K562 (cell line): Measurements from ENCODE around the gene ZNF438. TPM values are rescaled to one million over a fixed set of nuclear protein-coding genes. Genes with fewer than 3 reads are reported as not detected.

Source experiments
- ATAC-seq: fragments of 200-7000 bp; cut with Tn5 transposase; 3 replicates; pipeline ENCODE4 v1.9.1; 2020; ENCODE audit warnings: moderate library complexity
- BruUV-seq: library from RNA; stranded (reverse); fragments of 400-500 nt; replicated peaks from 2 replicates; lab custom pipeline; 2021; lab: Mats Ljungman, UMichigan
- CTCF ChIA-PET: fragments of 300-600 bp; formaldehyde crosslinking; extraction: SDS; loops from one replicate; lab custom pipeline; 2021; ENCODE audit warnings: low intra/inter-chr PET ratio; lab: Yijun Ruan, JAX
- POLR2A ChIA-PET: fragments of 300-600, 350-650 bp; sonication (Branson Sonifier 250); formaldehyde crosslinking; extraction: SDS; loops from one replicate; lab custom pipeline; 2021; ENCODE audit warnings: antibody characterized with exemption, inconsistent platforms; lab: Yijun Ruan, JAX
- DNase-seq, 4 experiments: peaks; one replicate each; pipeline versions ENCODE4 v3.0.0 to v3.0.0-alpha.2; 2011 to 2018; ENCODE audit warnings: low spot score in 3 of 4, mixed read lengths in 3 of 4; ENCODE audit errors: extremely low read depth in 1 of 4
- FAIRE-seq: peaks from 2 replicates; lab custom pipeline; 2011; peaks lifted over from hg19 to GRCh38; lab: Jason Lieb, UNC
- H2AFZ ChIP-seq: 2 replicates; pipeline ENCODE4 v1.6.0; 2011; ENCODE audit warnings: low read depth, low read length, control low read depth, inconsistent platforms
- H3K27ac ChIP-seq: fragments of 200-600 bp; 3 replicates; pipeline ENCODE4 v1.8.0; 2011; ENCODE audit warnings: low read depth, mild to moderate bottlenecking, control low read depth, inconsistent platforms, low read length, moderate library complexity, mixed read lengths; ENCODE audit errors: extremely low read depth
- H3K27me3 ChIP-seq, 2 experiments: fragments of 300-600 bp in 1 of 2; 2 replicates in 1 of 2; 3 replicates in 1 of 2; pipeline versions ENCODE4 v1.6.0 to v1.8.0; 2011; ENCODE audit warnings: inconsistent platforms in 2 of 2, low read length in 2 of 2, mild to moderate bottlenecking in 1 of 2, mixed read lengths in 1 of 2, moderate library complexity in 1 of 2; ENCODE audit not compliant: control insufficient read depth in 2 of 2, insufficient read depth in 2 of 2
- H3K36me3 ChIP-seq: fragments of 300-600 bp; 3 replicates; pipeline ENCODE4 v1.8.0; 2011; ENCODE audit warnings: mild to moderate bottlenecking, low read length, inconsistent platforms; ENCODE audit not compliant: control insufficient read depth, insufficient read depth
- H3K4me1 ChIP-seq, 2 experiments: fragments of 200-600 bp in 1 of 2; replicated peaks in 1 of 2; 2 replicates in 1 of 2; 3 replicates in 1 of 2; pipeline versions ENCODE4 v1.5.1 to v1.8.0; 2011; ENCODE audit warnings: inconsistent platforms in 2 of 2, low read length in 2 of 2, mild to moderate bottlenecking in 1 of 2, mixed read lengths in 1 of 2, moderate library complexity in 1 of 2; ENCODE audit not compliant: control insufficient read depth in 2 of 2, insufficient read depth in 2 of 2
- H3K4me2 ChIP-seq: 2 replicates; pipeline ENCODE4 v1.6.1; 2011; ENCODE audit warnings: low read length, control low read depth, inconsistent platforms, mixed read lengths; ENCODE audit not compliant: insufficient read depth
- H3K4me3 ChIP-seq: fragments of 200-600 bp; sonication (generic), shearing (Covaris generic); 2 replicates; pipeline ENCODE4 v1.5.1; 2016; ENCODE audit warnings: control low read depth, inconsistent platforms
- H3K79me2 ChIP-seq: fragments of 200-600 bp; 3 replicates; pipeline ENCODE4 v1.8.0; 2011; ENCODE audit warnings: low read length, inconsistent platforms; ENCODE audit not compliant: control insufficient read depth, insufficient read depth
- H3K9ac ChIP-seq, 2 experiments: 2 replicates each; pipeline versions ENCODE4 v1.6.0 to v1.6.1; 2011; ENCODE audit warnings: low read depth in 2 of 2, low read length in 2 of 2, control low read depth in 1 of 2, inconsistent platforms in 1 of 2, mild to moderate bottlenecking in 1 of 2, mixed read lengths in 1 of 2; ENCODE audit not compliant: insufficient read depth in 1 of 2
- H3K9me1 ChIP-seq: one replicate; pipeline ENCODE4 v1.6.0; 2011; ENCODE audit warnings: inconsistent platforms, mild to moderate bottlenecking, low read length, moderate library complexity; ENCODE audit not compliant: control insufficient read depth, insufficient read depth
- H3K9me3 ChIP-seq: replicated peaks from 2 replicates; pipeline ENCODE4 v1.5.1; 2011; ENCODE audit warnings: low read depth, low read length, inconsistent platforms; ENCODE audit not compliant: control insufficient read depth, insufficient read depth
- H4K20me1 ChIP-seq: replicated peaks from 2 replicates; pipeline ENCODE4 v1.6.1; 2011; ENCODE audit warnings: low read length, inconsistent platforms, mixed read lengths; ENCODE audit not compliant: control insufficient read depth, insufficient read depth
- FOXA1 ChIP-seq: fragments of 450-650 bp; IDR thresholded peaks from 2 replicates; pipeline ENCODE4 v1.6.1; 2016; ENCODE audit warnings: mild to moderate bottlenecking, borderline replicate concordance
- LEF1 ChIP-seq: fragments of 450-650 bp; IDR thresholded peaks from 2 replicates; pipeline ENCODE4 v1.6.1; 2016; ENCODE audit warnings: mild to moderate bottlenecking
- SIN3A ChIP-seq, 2 experiments: fragments of 150-350 bp in 1 of 2; IDR thresholded peaks; 2 replicates each; pipeline ENCODE4 v1.6.1; 2011 to 2016; ENCODE audit warnings: borderline replicate concordance in 2 of 2, low read depth in 2 of 2, low read length in 2 of 2, mild to moderate bottlenecking in 2 of 2, moderate library complexity in 2 of 2; ENCODE audit not compliant: control insufficient read depth in 1 of 2
- ZBTB5 ChIP-seq: fragments of 450-650 bp; IDR thresholded peaks from 2 replicates; pipeline ENCODE4 v1.6.1; 2017; ENCODE audit warnings: antibody characterized with exemption
- ZFX ChIP-seq: sonication (generic); formaldehyde crosslinking; IDR thresholded peaks from 2 replicates; pipeline ENCODE4 v1.8.0; 2022; ENCODE audit warnings: mild to moderate bottlenecking, missing genetic modification reagents, moderate library complexity
- ZNF830 ChIP-seq: fragments of 250-450 bp; sonication (Bioruptor Pico); IDR thresholded peaks from 2 replicates; pipeline ENCODE4 v1.5.0; 2021; ENCODE audit warnings: mild to moderate bottlenecking
- in situ Hi-C: fragments of 300-500 bp; cut with MboI; formaldehyde crosslinking; loops from 4 replicates; pipeline ENCODE4 v1.15.0; 2018; ENCODE audit warnings: inconsistent platforms, mixed read lengths
- intact Hi-C: fragments of 100-400 bp; cut with micrococcal nuclease; formaldehyde crosslinking; loops from 2 replicates; pipeline ENCODE4 v1.14.2; 2022
- polyA plus RNA-seq, 8 experiments: library from polyadenylated mRNA; depleted of rRNA in 4 of 8; stranded (reverse) in 5 of 8; unstranded in 3 of 8; fragments of >200 nt; fragmentation: Nextera tagmentation in 2 of 8; fragmentation: Illumina TruSeq in 1 of 8; extraction: Ambion mirVana in 2 of 8; extraction: Trizol in 1 of 8; gene quantifications; 2 replicates each; pipeline versions ENCODE4 v1.2.1 to v1.2.3, GENCODE V29; 2011 to 2014; ENCODE audit warnings: inconsistent platforms in 1 of 8, missing spikeins in 1 of 8
- total RNA-seq, 7 experiments: library from RNA; depleted of rRNA in 6 of 7; stranded (reverse); fragments of >200 nt in 6 of 7; fragmentation: Illumina TruSeq in 2 of 7; extraction: Trizol in 2 of 7; gene quantifications; 2 replicates each; pipeline versions ENCODE4 v1.2.1 to v1.2.3, GENCODE V29; 2011 to 2021; ENCODE audit warnings: low replicate concordance in 1 of 7

The ZNF438 gene
- total and polyA plus RNA-seq, 9 of the 15 experiments (the other 6 are each of a cell fraction or from before 2014, with no cell fraction given): 0.45 to 1.5 (median 0.91) TPM

GRCh38 chr10:30931094-30931493, 100.6 kb downstream of the ZNF438 start:
- ChIA-PET POLR2A (no interaction called here), CTCF (no interaction called here)
- FAIRE-seq (no peak), DNase-seq (no peak), ATAC-seq (no peak)
- 0 out of 2 replicates have a peak, but pooled peaks cover 2% of the 10 kb centered on the region for H3K9me3 ChIP-seq
- no peaks in the 10 kb centered on the region for H3K4me1 ChIP-seq
- H3K9me1 ChIP-seq: no peaks in the 10 kb centered on the region
- TF ChIP-seq ZNF830 (CRISPR knock-in tag) (no peak), ZBTB5 (no peak), LEF1 (no peak), SIN3A (IDR thresholded peaks at IDR 0.05; ENCODE audit: borderline replicate concordance in 2 of 2, control insufficient read depth in 1 of 2, low read depth in 2 of 2, low read length in 2 of 2) (no peak), FOXA1 (no peak), ZFX (CRISPR knock-in tag) (no peak)
- H3K27ac ChIP-seq: no peak overlapping the region
- no peak overlapping the region for H2AFZ ChIP-seq
- H3K27me3 ChIP-seq: no peaks in the 10 kb centered on the region
- in situ Hi-C loops (no loop called here), intact Hi-C loops (no loop called here)
- no TSS peak for BruUV-seq
- no peaks in the 10 kb centered on the region for H3K79me2 ChIP-seq
- H3K36me3 ChIP-seq: no peaks in the 10 kb centered on the region
- H3K4me2 ChIP-seq: no peak overlapping the region
- H4K20me1 ChIP-seq: no peaks in the 10 kb centered on the region
- H3K9ac ChIP-seq: no peak overlapping the region
- H3K4me3 ChIP-seq: no peak overlapping the region
